HG02973 (cell line): Measurements from ENCODE around the gene CHCHD5.

Source experiments
- ATAC-seq: cut with Tn5 transposase; IDR thresholded peaks from one replicate; pipeline ENCODE4 v1.9.1; 2021; ENCODE audit warnings: moderate library complexity; ENCODE audit not compliant: unreplicated experiment

CHCHD5 gene

DNA sequence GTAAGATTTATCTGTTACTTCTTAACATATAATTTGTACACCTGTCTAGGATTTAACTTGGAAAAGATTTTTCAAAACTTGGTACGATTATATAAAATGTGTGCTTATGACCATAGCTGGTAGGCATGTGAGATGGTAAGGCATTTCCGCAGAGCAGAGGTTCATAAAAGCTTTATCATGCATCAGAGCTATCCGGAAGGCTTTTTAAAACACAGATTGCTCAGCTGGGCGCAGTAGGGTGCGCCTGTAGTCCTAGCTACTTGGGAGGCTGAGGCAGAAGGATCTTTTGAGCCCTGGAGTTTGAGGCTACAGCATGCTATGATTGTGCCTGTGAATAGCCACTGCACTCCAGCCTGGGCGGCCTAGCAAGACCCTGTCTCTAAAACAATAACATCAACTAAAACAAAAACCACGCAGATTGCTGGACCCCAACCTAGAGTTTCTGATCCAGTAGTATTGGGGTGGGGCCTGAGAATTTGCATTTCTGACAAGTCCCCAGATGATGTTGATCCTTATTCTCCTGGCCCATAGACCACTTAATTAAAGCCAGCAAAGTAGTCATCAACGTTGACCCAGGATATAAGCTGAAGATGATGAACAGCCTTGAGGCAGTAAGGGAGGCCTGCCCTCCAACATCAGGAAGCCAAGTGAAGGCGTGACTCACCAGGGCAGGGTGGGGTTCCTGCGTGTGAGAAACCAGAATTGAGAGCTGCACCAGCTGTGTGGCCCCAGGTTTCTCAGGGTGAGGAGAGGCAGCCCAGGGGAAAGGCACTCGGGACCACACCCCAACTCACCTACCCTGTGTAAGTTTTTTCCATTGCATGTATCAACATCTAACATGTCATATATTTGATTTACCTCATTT lies 39.7 kb downstream of the CHCHD5 start:
- no peak for ATAC-seq

DNA sequence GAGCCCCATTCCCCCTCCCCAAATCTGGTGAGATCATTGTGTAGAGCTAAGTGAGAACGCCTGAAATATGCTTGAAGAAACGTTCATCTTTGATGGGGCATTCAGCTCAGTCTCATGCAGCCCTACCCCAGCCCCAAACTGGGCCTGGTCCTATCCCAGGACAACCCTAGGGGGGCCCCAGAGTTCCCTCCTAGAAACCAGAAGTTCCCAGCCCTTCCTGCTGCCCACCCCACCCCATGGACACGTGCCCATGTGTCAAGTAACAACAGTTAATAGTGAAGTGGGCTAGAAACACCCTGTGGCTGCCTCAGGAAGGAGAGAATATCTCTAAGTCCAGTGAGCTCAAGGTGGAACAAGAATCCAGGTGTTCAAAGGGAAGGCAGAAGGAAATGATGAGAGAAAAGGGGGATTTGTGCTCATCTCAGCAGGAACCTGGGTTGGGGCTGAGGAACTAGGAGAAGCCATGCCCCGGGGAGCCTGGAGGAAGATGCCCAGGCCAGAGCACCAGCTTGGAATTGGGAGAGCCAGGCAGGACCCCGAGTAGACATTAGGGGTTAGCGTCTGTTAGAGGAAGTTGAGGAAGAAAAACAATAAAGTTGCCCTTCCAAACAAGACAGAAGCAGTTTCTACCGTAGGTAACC lies 41.2 kb downstream of the CHCHD5 start:
- no peak for ATAC-seq

DNA sequence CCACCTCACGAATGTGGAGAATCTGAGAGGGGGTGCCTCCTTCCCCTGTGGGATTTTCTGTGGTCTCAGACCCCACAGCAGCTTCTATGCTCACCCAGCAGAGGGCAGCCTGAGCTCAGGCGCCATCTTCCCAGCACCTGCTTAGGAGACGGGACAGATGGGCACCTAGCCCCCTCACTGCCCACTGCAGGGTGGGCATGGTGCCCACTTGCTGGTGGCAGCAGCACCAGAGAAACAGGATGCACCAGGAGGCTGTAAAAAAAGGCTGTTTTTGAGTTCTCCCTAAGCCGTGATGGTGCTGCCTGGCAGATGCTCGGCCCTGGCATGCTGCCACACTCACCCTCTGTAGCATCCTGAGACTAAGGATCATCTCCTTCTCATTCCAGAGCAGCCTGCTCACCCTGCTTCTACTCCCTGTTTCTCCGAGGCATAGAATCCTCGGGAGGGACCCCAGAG lies 42.2 kb downstream of the CHCHD5 start:
- no peak for ATAC-seq

DNA sequence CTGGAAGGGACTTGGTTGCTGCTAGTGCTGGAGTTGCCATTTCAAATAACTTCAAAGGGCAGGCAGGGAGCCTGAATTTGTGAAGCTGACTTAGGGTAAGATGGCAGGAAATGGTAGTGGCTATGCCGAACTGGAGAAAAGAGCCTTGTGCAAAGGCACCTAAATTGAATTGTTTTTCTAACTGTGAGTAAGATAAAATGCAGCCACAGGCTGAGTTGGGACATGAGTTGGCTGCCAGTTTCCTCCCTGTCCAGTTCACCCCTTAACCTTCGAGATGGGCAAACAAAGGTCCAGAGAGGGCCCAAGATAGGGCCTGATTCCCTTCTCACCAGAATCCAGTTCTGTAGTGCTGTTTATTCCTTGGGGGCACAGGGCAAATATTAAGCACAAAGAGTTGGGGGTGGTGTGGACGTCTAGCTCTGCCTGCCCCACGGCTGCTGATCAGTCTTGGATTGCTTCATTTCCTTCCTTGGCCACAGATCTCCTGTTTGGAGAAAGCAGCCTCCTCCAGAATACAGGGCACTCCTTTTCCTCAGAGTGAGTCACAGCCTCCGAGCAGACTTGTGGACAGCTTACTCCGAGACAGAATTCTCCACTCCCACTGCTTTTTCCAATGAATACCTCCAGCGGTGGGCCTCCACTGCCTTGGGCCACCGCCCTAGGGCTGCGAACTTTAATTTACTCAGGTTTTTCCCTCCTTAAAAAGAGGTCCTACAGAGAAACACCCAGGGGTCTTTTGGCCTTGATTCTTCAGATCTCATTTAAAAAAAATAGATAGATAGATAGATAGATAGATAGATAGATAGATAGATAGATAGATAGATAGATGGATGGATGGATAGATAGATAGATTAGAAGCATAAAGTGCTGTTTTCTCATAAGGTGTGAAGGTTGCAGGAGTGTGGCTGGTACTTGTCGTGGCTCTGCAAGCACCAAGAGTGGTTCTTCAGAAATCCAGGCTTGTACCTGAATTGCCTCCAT lies 42.9 kb downstream of the CHCHD5 start:
- ATAC-seq = no peak

DNA sequence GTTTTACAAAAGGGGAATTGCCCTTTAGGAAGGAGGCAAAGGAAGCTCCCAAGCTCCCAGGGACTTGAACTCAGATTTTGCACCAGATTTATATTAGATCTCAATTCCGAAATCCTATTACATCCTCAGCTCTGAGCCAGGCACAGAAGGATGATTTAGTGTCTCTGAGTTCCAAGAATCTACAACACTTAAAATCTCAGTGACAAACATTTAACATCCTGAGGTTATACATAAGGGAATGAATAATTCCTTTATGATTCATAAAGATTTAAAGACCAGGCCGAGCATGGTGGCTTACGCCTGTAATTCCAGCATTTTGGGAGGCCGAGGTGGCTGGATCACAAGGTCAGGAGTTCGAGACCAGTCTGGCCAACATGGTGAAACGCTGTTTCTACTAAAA lies 44.8 kb downstream of the CHCHD5 start:
- no peak for ATAC-seq

DNA sequence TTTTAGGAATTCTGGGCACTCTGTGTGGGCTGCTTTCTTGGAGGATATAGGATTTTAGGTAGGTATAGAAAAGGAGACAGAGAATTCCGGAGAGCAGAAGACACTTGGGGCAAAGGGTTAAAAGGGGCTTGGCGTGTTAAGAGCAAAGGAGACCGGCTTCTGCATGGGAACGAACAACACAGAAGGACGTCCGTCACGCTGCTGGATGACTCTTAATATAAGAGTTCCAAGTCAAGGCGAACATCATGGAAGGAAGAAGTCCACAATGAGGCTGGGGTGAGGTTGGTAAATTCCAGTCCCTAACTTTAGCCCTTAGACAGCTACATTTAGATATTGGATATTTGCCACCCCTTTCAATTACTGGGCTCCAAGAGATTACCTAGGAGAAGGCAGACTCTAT lies 45.4 kb downstream of the CHCHD5 start:
- ATAC-seq = no peak

DNA sequence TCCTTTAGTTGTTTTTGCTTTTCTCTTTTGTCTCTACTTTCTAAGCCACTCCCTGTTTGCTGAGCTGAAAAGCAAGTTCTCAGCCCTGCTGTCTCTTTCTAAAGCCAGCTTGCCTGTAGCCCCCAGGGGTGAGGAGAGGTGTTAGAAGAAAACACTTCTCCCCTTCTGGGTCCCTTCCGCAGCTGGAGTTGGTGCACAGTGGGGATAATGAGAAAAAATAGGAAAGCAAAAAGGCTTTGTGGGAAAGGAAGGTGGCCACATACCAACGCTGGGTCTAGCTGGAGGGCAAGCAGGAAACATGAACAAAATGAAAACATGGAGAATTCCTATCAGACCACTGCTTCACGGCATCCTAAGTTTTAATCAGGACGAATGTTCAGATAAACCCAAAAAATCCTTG lies 45.9 kb downstream of the CHCHD5 start:
- ATAC-seq = no peak

DNA sequence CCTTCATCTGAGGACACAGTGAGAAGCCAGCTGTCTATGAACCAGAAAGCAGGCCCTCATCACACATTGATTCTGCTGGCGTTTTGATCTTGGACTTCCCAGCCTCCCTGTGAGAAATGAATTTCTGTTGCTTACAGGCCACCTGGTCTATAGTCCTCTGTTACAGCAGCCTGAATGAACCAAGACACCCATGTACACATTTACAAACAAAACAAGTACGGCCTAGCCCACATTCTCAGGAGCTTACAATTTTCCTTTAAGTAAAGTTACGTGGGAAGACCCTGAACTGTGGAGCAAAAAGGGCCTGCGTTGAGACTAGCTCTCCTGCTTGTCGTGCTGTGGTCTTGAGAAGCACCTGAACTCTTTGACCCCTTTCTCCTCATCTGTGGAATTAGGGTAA lies 49.3 kb downstream of the CHCHD5 start:
- ATAC-seq = no peak

DNA sequence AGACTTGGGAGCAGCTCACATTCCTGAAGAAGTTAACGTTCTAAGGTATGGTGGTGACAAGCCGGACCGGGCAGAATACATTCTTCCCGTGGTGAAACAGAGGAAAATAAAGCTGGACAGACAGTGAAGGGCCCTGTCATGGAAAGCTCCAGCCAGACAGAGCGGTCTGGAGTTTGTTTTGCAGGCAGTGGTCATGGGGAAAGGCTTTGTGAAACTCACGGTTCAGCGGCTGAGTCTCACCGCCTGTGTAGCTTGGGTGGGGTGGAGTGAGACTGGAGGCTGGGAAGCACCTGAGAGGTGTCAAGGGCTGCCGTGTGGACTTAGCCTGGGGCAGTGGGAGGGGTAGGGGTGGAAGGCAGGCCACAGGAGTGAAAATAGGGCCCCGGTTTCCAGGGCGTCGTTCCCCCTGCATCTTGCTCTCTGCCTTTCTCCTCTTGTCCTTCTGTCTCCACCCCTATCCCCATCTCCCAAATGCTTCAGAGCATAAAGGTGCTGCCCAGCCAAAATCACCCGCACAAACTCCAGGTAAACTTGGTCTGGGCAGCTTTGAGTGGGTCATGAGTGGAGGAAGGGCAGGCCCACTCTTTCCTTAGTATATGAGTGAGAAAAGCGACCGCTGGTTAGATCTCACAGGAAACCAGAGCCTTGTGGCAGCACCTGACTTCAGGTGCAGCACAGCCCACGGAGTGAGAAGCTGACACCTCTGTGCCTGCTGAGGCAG lies 49.9 kb downstream of the CHCHD5 start:
- no peak for ATAC-seq

DNA sequence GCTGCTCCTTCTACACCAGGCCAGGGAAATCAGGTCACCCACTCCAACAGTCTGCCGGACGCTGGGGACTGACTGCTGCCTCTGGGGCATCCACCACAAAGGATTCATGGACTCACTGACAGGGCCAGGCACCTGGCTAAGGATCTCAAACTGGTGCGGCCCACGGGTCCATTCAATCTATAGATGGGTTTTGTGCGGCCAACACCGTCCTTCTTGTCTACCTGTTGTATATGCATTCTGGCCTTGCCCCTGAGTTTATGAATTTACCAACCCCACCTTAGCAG lies 50.4 kb downstream of the CHCHD5 start:
- ATAC-seq = no peak

DNA sequence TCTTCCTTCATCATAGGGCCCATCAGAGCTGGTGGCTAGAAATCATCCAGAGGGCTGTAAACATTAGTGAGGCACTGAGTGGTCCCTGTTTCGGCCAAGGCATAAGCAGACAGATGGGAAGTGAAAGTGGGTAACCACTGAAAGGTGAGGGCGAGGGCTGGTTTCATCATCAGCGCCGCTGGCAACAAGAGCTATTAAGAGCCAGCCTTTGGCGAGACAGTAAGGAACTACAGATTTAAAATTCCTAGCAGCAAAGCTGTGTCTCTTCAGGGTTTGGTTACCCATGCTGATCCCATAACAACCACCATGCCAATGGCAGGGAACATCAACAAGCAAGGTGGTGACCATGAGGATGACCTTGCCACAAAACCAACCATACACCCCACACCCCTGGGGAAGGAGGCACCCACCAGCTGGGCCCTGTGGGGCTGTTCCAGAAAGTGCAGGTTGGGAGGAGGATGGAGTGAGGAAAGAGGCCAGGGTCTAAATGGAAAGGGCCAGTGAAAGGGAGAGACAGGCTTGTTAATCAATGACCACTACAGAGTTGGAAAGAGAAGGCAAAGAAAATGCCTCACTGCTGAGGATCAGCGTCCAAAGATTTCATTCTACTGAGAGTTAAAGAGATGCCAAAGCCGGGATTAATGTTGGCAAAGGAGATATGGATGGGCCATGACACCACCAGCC lies 52.3 kb downstream of the CHCHD5 start:
- peak; percentile 70 for ATAC-seq

DNA sequence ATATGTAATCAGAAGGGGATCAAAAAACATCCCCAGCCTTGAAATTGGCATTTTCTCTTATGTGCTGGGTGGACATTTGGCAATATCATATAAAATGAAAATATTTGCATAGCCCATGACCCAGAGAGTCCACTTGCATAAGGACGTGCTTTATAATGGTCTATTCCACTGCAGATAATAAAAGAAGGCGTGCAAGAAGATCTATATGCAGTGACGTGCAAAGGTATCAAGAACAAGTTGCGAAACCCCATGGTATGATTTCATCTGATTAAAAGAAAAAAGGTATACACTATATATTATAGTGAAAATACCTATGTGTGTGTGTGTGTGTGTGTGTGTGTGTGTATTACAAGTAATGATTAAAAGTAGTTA lies 52.9 kb downstream of the CHCHD5 start:
- no peak for ATAC-seq
